Sigmoid colon (tissue), 4 donors: ENCODE measurements around the gene NOP10.

Source experiments
- EP300 ChIP-seq, 4 donors: sonication (generic); formaldehyde crosslinking; IDR thresholded peaks; one replicate each; pipeline ENCODE4 v1.6.1; 2017; ENCODE audit warnings: antibody characterized with exemption in 4 of 4
- POLR2A ChIP-seq, 2 donors: fragments of 450-650 bp; IDR thresholded peaks; one replicate each; pipeline ENCODE4 v1.6.1; 2016; ENCODE audit warnings: antibody characterized with exemption in 2 of 2, mild to moderate bottlenecking in 2 of 2, moderate library complexity in 2 of 2
- POLR2AphosphoS5 ChIP-seq, 4 donors: sonication (generic); formaldehyde crosslinking; IDR thresholded peaks; one replicate each; pipeline ENCODE4 v1.6.1; 2017; ENCODE audit warnings: antibody characterized with exemption in 4 of 4
- TF ChIP-seq, protein P1 (sequence below), 4 experiments: fragments of 450-650 bp in 3 of 4; fragments of 200-600 bp in 1 of 4; IDR thresholded peaks; one replicate each; pipeline ENCODE4 v1.5.1; 2016 to 2019; ENCODE audit warnings: antibody characterized with exemption in 4 of 4, mild to moderate bottlenecking in 3 of 4, moderate library complexity in 2 of 4

- TF ChIP-seq, protein P1, sequence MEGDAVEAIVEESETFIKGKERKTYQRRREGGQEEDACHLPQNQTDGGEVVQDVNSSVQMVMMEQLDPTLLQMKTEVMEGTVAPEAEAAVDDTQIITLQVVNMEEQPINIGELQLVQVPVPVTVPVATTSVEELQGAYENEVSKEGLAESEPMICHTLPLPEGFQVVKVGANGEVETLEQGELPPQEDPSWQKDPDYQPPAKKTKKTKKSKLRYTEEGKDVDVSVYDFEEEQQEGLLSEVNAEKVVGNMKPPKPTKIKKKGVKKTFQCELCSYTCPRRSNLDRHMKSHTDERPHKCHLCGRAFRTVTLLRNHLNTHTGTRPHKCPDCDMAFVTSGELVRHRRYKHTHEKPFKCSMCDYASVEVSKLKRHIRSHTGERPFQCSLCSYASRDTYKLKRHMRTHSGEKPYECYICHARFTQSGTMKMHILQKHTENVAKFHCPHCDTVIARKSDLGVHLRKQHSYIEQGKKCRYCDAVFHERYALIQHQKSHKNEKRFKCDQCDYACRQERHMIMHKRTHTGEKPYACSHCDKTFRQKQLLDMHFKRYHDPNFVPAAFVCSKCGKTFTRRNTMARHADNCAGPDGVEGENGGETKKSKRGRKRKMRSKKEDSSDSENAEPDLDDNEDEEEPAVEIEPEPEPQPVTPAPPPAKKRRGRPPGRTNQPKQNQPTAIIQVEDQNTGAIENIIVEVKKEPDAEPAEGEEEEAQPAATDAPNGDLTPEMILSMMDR (IDR thresholded peaks at IDR 0.05): no peak
- peak in 1 of 4 donors; percentile 4 for TF ChIP-seq POLR2AphosphoS5 (IDR thresholded peaks at IDR 0.05)
- no peak for TF ChIP-seq EP300 (IDR thresholded peaks at IDR 0.05)
- no peak for TF ChIP-seq POLR2A (IDR thresholded peaks at IDR 0.05)
Observed at GRCh38 chr15:34366271-34367065, 23.5 kb upstream of the NOP10 start.
